Hepatocyte (in vitro differentiated cells): ENCODE data around the gene PDHX. TPM values are rescaled to one million over a fixed set of nuclear protein-coding genes. Genes with fewer than 3 reads are reported as not detected.

Source experiments
- DNase-seq: peaks from one replicate; pipeline ENCODE4 v3.0.0-alpha.2; 2016; ENCODE audit warnings: low spot score
- H2AFZ ChIP-seq: fragments of 200-600 bp; sonication (generic); 2 replicates; pipeline ENCODE4 v1.6.0; 2016; ENCODE audit warnings: antibody characterized with exemption, mild to moderate bottlenecking
- H3K27ac ChIP-seq: fragments of 200-600 bp; sonication (generic); 2 replicates; pipeline ENCODE4 v1.5.1; 2016; ENCODE audit warnings: mild to moderate bottlenecking
- H3K27me3 ChIP-seq: fragments of 200-600 bp; sonication (generic); 2 replicates; pipeline ENCODE4 v1.6.1; 2016
- H3K36me3 ChIP-seq: fragments of 200-600 bp; sonication (generic); replicated peaks from 2 replicates; pipeline ENCODE4 v1.5.1; 2016; ENCODE audit warnings: low read depth; ENCODE audit not compliant: insufficient read depth
- H3K4me1 ChIP-seq: fragments of 200-600 bp; sonication (generic); 2 replicates; pipeline ENCODE4 v1.5.1; 2016; ENCODE audit warnings: mild to moderate bottlenecking, moderate library complexity; ENCODE audit not compliant: insufficient read depth
- H3K4me2 ChIP-seq: fragments of 200-600 bp; sonication (generic); 2 replicates; pipeline ENCODE4 v1.6.0; 2016
- H3K4me3 ChIP-seq: fragments of 200-600 bp; sonication (generic); 2 replicates; pipeline ENCODE4 v1.5.1; 2016; ENCODE audit warnings: mild to moderate bottlenecking
- H3K79me2 ChIP-seq: fragments of 200-600 bp; sonication (generic); 2 replicates; pipeline ENCODE4 v1.6.0; 2017; ENCODE audit warnings: mild to moderate bottlenecking
- H3K9me2 ChIP-seq: fragments of 200-600 bp; sonication (generic); replicated peaks from 2 replicates; pipeline ENCODE4 v1.6.0; 2017; ENCODE audit warnings: mild to moderate bottlenecking; ENCODE audit not compliant: insufficient read depth
- H3K9me3 ChIP-seq: fragments of 200-600 bp; sonication (generic); 2 replicates; pipeline ENCODE4 v1.5.1; 2016; ENCODE audit warnings: low read depth, mild to moderate bottlenecking
- H4K20me1 ChIP-seq: fragments of 200-600 bp; sonication (generic); 2 replicates; pipeline ENCODE4 v1.6.0; 2016; ENCODE audit warnings: mild to moderate bottlenecking; ENCODE audit not compliant: insufficient read depth, poor library complexity, severe bottlenecking
- EZH2 ChIP-seq: fragments of 200-600 bp; sonication (generic); IDR thresholded peaks from 2 replicates; pipeline ENCODE4 v1.6.1; 2016; ENCODE audit warnings: antibody characterized with exemption, mild to moderate bottlenecking, borderline replicate concordance
- EZH2phosphoT487 ChIP-seq: fragments of 200-600 bp; sonication (generic); IDR thresholded peaks from one replicate; pipeline ENCODE4 v1.6.1; 2018; ENCODE audit warnings: antibody characterized with exemption, mild to moderate bottlenecking, low read depth, moderate library complexity; ENCODE audit not compliant: unreplicated experiment, severe bottlenecking
- WGBS: methylation state at CpG from one replicate; pipeline ENCODE4 v1.1.6; 2016; ENCODE audit warnings: low lambda C conversion rate; ENCODE audit errors: missing lambda C conversion rate; 5-methylcytosine and 5-hydroxymethylcytosine counted together
- polyA plus RNA-seq: library from polyadenylated mRNA; unstranded; fragments of >200 nt; fragmentation: Nextera tagmentation; extraction: Ambion mirVana; gene quantifications from 2 replicates; pipeline ENCODE4 v1.2.1, GENCODE V29; 2016
- total RNA-seq: library from RNA; depleted of rRNA; stranded (reverse); fragments of >200 nt; gene quantifications from 2 replicates; pipeline ENCODE4 v1.2.3, GENCODE V29; 2014
- TF ChIP-seq, protein P1 (sequence below): fragments of 200-600 bp; sonication (generic); IDR thresholded peaks from 2 replicates; pipeline ENCODE4 v1.5.1; 2016; ENCODE audit warnings: antibody characterized with exemption, mild to moderate bottlenecking; ENCODE audit not compliant: poor library complexity

Gene PDHX
- total and polyA plus RNA-seq, 2 experiments from 2014 or later, result 44.8 to 46.8 TPM

DNA sequence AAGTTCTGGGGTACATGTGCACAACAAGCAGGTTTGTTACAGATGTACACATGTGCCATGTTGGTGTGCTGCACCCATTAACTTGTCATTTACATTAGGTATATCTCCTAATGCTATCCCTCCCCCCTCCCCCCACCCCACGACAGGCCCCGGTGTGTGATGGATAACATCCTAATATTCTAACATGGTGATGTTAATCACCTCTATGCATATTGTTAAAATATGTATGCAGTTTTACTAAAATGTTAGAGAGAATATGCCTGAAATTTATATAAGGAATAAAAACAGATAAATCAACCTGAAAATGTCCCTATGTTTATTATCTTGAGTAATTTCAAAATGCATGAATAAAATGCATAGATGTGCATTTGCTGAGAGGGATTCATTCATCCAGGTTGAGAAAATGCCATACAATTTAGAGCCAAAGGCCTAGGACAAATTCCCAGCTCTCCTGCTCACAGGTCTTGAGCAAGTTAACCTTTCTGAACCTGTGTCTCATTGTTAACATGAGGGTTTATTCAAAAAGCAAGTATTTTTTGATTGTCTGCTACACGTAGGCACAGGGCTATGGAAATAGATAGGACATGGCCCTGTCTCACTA lies 38.9 kb upstream of the PDHX start:
- Histone ChIP-seq H2AFZ (no peak overlapping the region), H3K4me3 (no peak overlapping the region)
- 95% methylated on average over 3 of the region's 3 CpGs for WGBS

DNA sequence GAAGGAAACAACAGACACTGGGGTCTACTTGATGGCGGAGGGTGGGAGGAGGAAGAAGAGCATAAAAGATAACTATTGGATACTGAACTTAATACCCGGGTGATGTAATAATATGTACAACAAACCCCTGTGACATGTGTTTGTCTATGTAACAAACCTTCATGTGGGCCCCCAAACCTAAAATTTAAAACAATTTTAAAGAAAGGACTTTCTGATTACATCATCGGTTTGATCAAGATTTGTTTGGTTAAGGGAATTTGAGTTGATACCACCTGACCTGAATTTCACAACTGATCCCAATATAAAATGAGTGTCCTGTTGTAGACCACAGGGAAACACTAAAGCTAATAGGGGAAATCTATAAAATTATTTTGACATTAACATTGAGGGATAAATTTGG lies 34.5 kb upstream of the PDHX start:
- Histone ChIP-seq H3K4me3 (no peak overlapping the region), H4K20me1 (no peaks in the 10 kb centered on the region), H3K9me3 (no peaks in the 10 kb centered on the region), H3K4me1 (peaks cover 2% of the 10 kb centered on the region), H3K79me2 (no peaks in the 10 kb centered on the region), H3K4me2 (no peak overlapping the region), H2AFZ (no peak overlapping the region), H3K36me3 (no peaks in the 10 kb centered on the region), H3K27me3 (no peaks in the 10 kb centered on the region), H3K9me2 (no peaks in the 10 kb centered on the region), H3K27ac (no peak overlapping the region)
- no peak for TF ChIP-seq EZH2
- TF ChIP-seq, protein P1, sequence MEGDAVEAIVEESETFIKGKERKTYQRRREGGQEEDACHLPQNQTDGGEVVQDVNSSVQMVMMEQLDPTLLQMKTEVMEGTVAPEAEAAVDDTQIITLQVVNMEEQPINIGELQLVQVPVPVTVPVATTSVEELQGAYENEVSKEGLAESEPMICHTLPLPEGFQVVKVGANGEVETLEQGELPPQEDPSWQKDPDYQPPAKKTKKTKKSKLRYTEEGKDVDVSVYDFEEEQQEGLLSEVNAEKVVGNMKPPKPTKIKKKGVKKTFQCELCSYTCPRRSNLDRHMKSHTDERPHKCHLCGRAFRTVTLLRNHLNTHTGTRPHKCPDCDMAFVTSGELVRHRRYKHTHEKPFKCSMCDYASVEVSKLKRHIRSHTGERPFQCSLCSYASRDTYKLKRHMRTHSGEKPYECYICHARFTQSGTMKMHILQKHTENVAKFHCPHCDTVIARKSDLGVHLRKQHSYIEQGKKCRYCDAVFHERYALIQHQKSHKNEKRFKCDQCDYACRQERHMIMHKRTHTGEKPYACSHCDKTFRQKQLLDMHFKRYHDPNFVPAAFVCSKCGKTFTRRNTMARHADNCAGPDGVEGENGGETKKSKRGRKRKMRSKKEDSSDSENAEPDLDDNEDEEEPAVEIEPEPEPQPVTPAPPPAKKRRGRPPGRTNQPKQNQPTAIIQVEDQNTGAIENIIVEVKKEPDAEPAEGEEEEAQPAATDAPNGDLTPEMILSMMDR, result no peak
- no peak for TF ChIP-seq EZH2phosphoT487
- DNase-seq, result no peak
- WGBS, result 75% methylated on average over 3 of the region's 3 CpGs

More for the DNA sequence above, 38.9 kb upstream of the PDHX start:
- no peak overlapping the region for H3K27ac ChIP-seq
- H3K27me3 ChIP-seq, result no peaks in the 10 kb centered on the region
- H3K4me1 ChIP-seq, result no peaks in the 10 kb centered on the region
- H4K20me1 ChIP-seq, result no peaks in the 10 kb centered on the region
- no peak overlapping the region for H3K4me2 ChIP-seq
- H3K9me2 ChIP-seq, result no peaks in the 10 kb centered on the region
- no peak for DNase-seq
- no peaks in the 10 kb centered on the region for H3K79me2 ChIP-seq
- TF ChIP-seq EZH2 (no peak), EZH2phosphoT487 (no peak)
- TF ChIP-seq, protein P1, result no peak
- no peaks in the 10 kb centered on the region for H3K36me3 ChIP-seq
- H3K9me3 ChIP-seq, result no peaks in the 10 kb centered on the region

DNA sequence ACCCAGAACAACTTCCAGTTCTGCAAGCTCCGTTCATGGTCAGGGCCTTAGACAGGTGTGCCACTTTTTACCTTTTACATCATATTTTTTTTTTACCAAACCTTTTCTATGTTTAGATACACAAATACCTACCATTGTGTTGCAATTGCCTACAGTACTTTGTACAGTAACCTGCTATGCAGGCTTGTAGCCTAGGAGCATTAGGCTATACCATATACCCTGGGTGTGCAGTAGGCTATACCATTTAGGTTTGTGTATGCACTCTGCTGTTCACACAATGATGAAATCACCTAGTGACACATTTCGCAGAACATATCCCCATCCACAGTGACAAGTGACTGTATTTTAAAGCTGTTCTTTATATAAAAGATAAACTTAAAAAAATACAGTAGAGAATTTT lies 29.8 kb upstream of the PDHX start:
- Histone ChIP-seq H3K27ac (no peak overlapping the region), H2AFZ (no peak overlapping the region), H3K4me1 (peaks cover 4% of the 10 kb centered on the region), H3K36me3 (no peaks in the 10 kb centered on the region), H3K9me3 (no peaks in the 10 kb centered on the region), H3K27me3 (no peaks in the 10 kb centered on the region), H3K79me2 (no peaks in the 10 kb centered on the region), H4K20me1 (no peaks in the 10 kb centered on the region), H3K4me2 (no peak overlapping the region), H3K4me3 (no peak overlapping the region), H3K9me2 (no peaks in the 10 kb centered on the region)
- DNase-seq, result no peak
- TF ChIP-seq EZH2phosphoT487 (no peak), EZH2 (no peak)
- TF ChIP-seq, protein P1, result no peak
- 96% methylated on average over 2 of the region's 2 CpGs for WGBS

DNA sequence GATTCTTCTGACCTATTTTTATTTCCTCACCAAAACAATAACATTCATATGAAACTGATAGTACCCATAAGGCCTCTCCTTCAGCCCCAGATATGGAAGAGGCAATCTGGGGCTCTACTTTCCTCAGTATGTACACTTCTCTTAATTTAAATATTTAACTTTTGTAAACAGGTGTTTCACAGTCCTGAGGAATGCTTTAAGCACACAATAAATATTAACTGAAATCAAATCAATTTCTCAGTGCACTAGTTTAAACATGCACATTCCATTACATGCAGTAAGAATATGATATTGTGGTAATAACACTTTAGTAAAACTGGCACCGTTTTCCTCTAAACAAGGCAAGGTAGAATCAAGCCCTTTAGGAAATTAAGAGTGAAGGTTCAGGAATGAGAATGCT lies 29.2 kb upstream of the PDHX start:
- TF ChIP-seq, protein P1, result no peak
- TF ChIP-seq EZH2 (no peak), EZH2phosphoT487 (no peak)
- Histone ChIP-seq H3K36me3 (no peaks in the 10 kb centered on the region), H3K4me1 (peaks cover 4% of the 10 kb centered on the region), H4K20me1 (no peaks in the 10 kb centered on the region), H3K79me2 (no peaks in the 10 kb centered on the region), H3K9me3 (no peaks in the 10 kb centered on the region), H3K27ac (no peak overlapping the region), H3K9me2 (no peaks in the 10 kb centered on the region), H2AFZ (no peak overlapping the region), H3K27me3 (no peaks in the 10 kb centered on the region), H3K4me2 (no peak overlapping the region), H3K4me3 (no peak overlapping the region)
- WGBS, result 73% methylated on average over 1 of the region's 1 CpG
- DNase-seq, result no peak
